ENCODE results near the gene UQCRC2. TPM values are rescaled to one million over a fixed set of nuclear protein-coding genes. Genes with fewer than 3 reads are reported as not detected.
"Not testable (repeated sequence)": the region's sequence is repeated elsewhere in the genome, so short reads cannot be mapped to it uniquely, and the experiment has no call there.

UQCRC2 gene
- total RNA-seq, 1 donor from 2014 or later, result 272 TPM

- H3K36me3 Mint-ChIP-seq (ENCODE audit: low read depth), result peaks cover 40% of the 10 kb centered on the region
- peaks cover 17% of the 10 kb centered on the region for H3K4me1 Mint-ChIP-seq (ENCODE audit: low read depth)
- no peak for DNase-seq (ENCODE audit: low spot score)
- H3K9me3 Mint-ChIP-seq, result no peaks in the 10 kb centered on the region
- no peak overlapping the region for H3K27ac Mint-ChIP-seq
- no peaks in the 10 kb centered on the region for H3K27me3 Mint-ChIP-seq (ENCODE audit: low read depth)
- intact Hi-C loops (cut with micrococcal nuclease), result no loop called here
- no peak overlapping the region for H3K4me3 Mint-ChIP-seq (ENCODE audit: low read depth)
These were observed 33.6 kb downstream of the UQCRC2 start for GRCh38 chr16:21986692-21987246.

- DNase-seq (ENCODE audit: low spot score), result no peak
- intact Hi-C loops (cut with micrococcal nuclease), result no loop called here
- Mint-ChIP-seq H3K36me3 (ENCODE audit: low read depth) (peaks cover 33% of the 10 kb centered on the region), H3K27me3 (ENCODE audit: low read depth) (no peaks in the 10 kb centered on the region), H3K4me1 (ENCODE audit: low read depth) (peaks cover 20% of the 10 kb centered on the region), H3K9me3 (no peaks in the 10 kb centered on the region), H3K27ac (no peak overlapping the region), H3K4me3 (ENCODE audit: low read depth) (no peak overlapping the region)
These were observed 34.3 kb downstream of the UQCRC2 start for GRCh38 chr16:21987498-21987897.

- intact Hi-C loops (cut with micrococcal nuclease), result no loop called here
- H3K4me1 Mint-ChIP-seq (ENCODE audit: low read depth), result peaks cover 25% of the 10 kb centered on the region
- H3K36me3 Mint-ChIP-seq (ENCODE audit: low read depth), result peaks cover 22% of the 10 kb centered on the region
- no peak for DNase-seq (ENCODE audit: low spot score)
- H3K9me3 Mint-ChIP-seq, result no peaks in the 10 kb centered on the region
- no peak overlapping the region for H3K4me3 Mint-ChIP-seq (ENCODE audit: low read depth)
- H3K27me3 Mint-ChIP-seq (ENCODE audit: low read depth), result peaks cover 2% of the 10 kb centered on the region
- H3K27ac Mint-ChIP-seq, result no peak overlapping the region
These were observed 36.0 kb downstream of the UQCRC2 start for GRCh38 chr16:21989133-21989532.

GRCh38 chr16:21989751-21990150, 36.6 kb downstream of the UQCRC2 start:
- DNase-seq (ENCODE audit: low spot score), result no peak
- intact Hi-C loops (cut with micrococcal nuclease), result no loop called here

DNA sequence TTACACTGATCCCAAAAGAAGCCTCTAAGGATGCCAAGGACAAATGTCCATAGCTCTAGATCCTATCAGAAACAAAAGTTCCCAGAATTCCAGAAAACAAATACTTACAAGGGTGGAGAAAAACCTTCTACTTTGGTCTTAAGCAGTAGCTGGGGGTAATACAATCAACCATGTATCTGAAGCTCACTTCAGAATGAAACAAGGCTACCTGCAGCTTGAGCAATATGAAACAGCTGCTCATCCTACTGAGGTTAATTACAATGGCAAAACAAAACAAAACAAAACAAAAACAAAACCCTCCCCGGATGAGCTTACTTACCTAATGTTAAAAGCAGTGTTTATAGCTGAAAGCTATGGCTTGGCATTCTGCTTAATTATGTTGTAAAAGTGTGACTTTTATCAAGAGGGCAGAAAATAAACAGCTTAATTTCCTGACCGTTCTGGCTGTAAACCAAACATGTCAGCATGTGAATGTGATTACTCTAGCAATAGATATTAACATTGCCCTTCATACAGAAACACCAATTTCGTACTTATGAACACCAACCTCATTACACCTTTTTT, 37.3 kb downstream of the UQCRC2 start:
- H3K36me3 Mint-ChIP-seq (ENCODE audit: low read depth), result peaks cover 11% of the 10 kb centered on the region
- peaks cover 26% of the 10 kb centered on the region for H3K4me1 Mint-ChIP-seq (ENCODE audit: low read depth)
- no peak overlapping the region for H3K27ac Mint-ChIP-seq
- no peak overlapping the region for H3K4me3 Mint-ChIP-seq (ENCODE audit: low read depth)
- DNase-seq (ENCODE audit: low spot score), result no peak
- intact Hi-C loops (cut with micrococcal nuclease), result no loop called here
- H3K9me3 Mint-ChIP-seq, result no peaks in the 10 kb centered on the region
- peaks cover 2% of the 10 kb centered on the region for H3K27me3 Mint-ChIP-seq (ENCODE audit: low read depth)

More at GRCh38 chr16:21989751-21990150, 36.6 kb downstream of the UQCRC2 start:
- Mint-ChIP-seq H3K27ac (no peak overlapping the region), H3K36me3 (ENCODE audit: low read depth) (peaks cover 16% of the 10 kb centered on the region), H3K4me3 (ENCODE audit: low read depth) (no peak overlapping the region), H3K9me3 (no peaks in the 10 kb centered on the region), H3K27me3 (ENCODE audit: low read depth) (peaks cover 2% of the 10 kb centered on the region), H3K4me1 (ENCODE audit: low read depth) (peaks cover 25% of the 10 kb centered on the region)

DNA sequence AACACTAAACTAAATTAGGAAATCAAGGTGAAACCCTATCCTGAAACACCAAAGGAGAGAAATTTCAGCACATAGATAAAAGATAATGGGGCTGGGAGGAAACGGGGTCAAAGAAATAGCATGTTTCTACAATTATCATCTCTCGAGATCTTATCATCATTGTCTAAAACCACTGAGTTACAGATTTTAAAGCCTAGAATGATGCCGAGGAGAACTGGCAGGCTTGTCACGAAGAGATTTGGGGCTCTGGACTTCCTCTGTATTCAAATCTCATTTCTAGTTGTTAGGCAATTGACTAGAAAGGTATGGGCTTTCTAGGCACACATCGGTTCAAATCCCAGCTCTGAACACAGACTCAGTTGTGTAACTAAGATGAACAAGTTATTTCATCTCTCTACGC, 38.5 kb downstream of the UQCRC2 start:
- DNase-seq (ENCODE audit: low spot score), result no peak
- peak overlapping the region; percentile 25 for H3K27ac Mint-ChIP-seq

GRCh38 chr16:21994856-21995465, 41.8 kb downstream of the UQCRC2 start:
- intact Hi-C loops (cut with micrococcal nuclease), result no loop called here
- DNase-seq (ENCODE audit: low spot score), result no peak
- Mint-ChIP-seq H3K9me3 (no peaks in the 10 kb centered on the region), H3K27me3 (ENCODE audit: low read depth) (peaks cover 2% of the 10 kb centered on the region), H3K4me1 (ENCODE audit: low read depth) (peaks cover 22% of the 10 kb centered on the region), H3K27ac (no peak overlapping the region), H3K4me3 (ENCODE audit: low read depth) (no peak overlapping the region), H3K36me3 (ENCODE audit: low read depth) (no peaks in the 10 kb centered on the region)

More for the DNA sequence above, 38.5 kb downstream of the UQCRC2 start:
- Mint-ChIP-seq H3K9me3 (no peaks in the 10 kb centered on the region), H3K36me3 (ENCODE audit: low read depth) (peaks cover 5% of the 10 kb centered on the region), H3K4me3 (ENCODE audit: low read depth) (no peak overlapping the region), H3K27me3 (ENCODE audit: low read depth) (peaks cover 2% of the 10 kb centered on the region), H3K4me1 (ENCODE audit: low read depth) (peaks cover 26% of the 10 kb centered on the region)
- intact Hi-C loops (cut with micrococcal nuclease), result no loop called here

GRCh38 chr16:21996923-21997696, 43.9 kb downstream of the UQCRC2 start:
- H3K27me3 Mint-ChIP-seq (ENCODE audit: low read depth), result peaks cover 2% of the 10 kb centered on the region
- H3K4me3 Mint-ChIP-seq (ENCODE audit: low read depth), result no peak overlapping the region
- no peak overlapping the region for H3K27ac Mint-ChIP-seq
- peaks cover 15% of the 10 kb centered on the region for H3K4me1 Mint-ChIP-seq (ENCODE audit: low read depth)
- intact Hi-C loops (cut with micrococcal nuclease), result no loop called here
- H3K36me3 Mint-ChIP-seq (ENCODE audit: low read depth), result no peaks in the 10 kb centered on the region
- H3K9me3 Mint-ChIP-seq, result no peaks in the 10 kb centered on the region
- no peak for DNase-seq (ENCODE audit: low spot score)

DNA sequence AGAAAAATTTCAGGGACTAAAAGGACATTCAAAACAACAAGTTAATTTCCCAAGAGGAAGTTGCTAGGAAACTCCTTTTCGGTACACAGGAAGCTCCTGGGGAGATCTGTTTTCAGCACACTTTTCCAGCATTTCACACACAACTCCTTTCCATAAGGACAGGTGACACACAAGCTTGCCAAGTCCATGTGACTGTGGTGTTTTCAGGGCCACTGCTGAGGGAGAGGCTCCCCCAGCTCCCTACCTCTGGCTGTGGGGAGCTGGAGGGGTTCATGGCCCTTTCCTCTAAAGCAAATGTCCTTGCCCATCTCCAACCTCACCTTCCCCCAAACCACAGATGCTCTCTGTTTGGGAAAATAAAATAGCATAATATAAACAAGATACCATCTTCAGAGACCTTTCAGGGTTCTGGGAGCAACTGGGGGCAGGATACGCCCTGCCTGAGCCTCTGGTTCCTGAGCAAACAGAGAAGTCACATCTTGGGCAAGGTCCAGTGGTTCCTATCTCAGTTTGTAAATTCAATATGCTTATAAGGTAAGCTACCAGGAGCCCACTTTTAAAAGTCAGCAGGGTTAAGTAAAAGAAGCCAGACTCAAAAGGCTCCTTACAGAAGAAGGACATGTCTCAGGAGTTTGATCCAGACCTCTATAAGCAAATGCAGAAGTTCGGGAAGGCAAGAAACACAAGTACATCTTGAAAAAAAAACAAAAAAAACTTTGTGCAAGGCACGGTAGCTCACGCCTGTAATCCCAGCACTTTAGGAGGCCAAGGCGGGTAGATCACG, 44.7 kb downstream of the UQCRC2 start:
- H3K27ac Mint-ChIP-seq, result no peak overlapping the region
- H3K4me3 Mint-ChIP-seq (ENCODE audit: low read depth), result no peak overlapping the region
- H3K36me3 Mint-ChIP-seq (ENCODE audit: low read depth), result no peaks in the 10 kb centered on the region

DNA sequence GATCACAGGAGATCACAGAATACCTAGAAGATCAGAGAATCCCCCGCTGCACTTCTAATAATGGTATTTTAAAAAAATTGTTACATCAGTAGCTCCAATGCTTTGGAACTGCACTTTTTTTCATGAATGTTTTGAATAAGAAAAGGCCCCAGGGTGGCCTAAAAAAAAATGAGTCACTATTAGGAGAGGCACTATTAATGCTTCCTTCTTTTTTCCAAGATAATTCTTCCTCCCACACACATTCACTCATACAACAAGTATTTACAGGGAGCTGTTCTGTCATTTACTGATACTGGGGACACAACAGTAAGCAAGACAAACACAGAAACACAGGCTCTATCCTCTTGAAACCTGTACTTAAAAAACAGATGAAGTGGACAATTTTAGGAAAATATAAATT, 48.4 kb downstream of the UQCRC2 start:
- Mint-ChIP-seq H3K4me1 (ENCODE audit: low read depth) (peaks cover 11% of the 10 kb centered on the region), H3K9me3 (no peaks in the 10 kb centered on the region), H3K27me3 (ENCODE audit: low read depth) (peaks cover 7% of the 10 kb centered on the region), H3K36me3 (ENCODE audit: low read depth) (no peaks in the 10 kb centered on the region), H3K27ac (no peak overlapping the region), H3K4me3 (ENCODE audit: low read depth) (no peak overlapping the region)
- intact Hi-C loops (cut with micrococcal nuclease), result loop anchor here (1.0 to 2.0 kb wide), 3 partner anchors 76 to 187 kb away; no protein-coding TSS in a partner anchor
- DNase-seq (ENCODE audit: low spot score), result no peak

More for the DNA sequence above, 44.7 kb downstream of the UQCRC2 start:
- Mint-ChIP-seq H3K9me3 (no peaks in the 10 kb centered on the region), H3K4me1 (ENCODE audit: low read depth) (peaks cover 10% of the 10 kb centered on the region), H3K27me3 (ENCODE audit: low read depth) (peaks cover 1% of the 10 kb centered on the region)
- intact Hi-C loops (cut with micrococcal nuclease), result no loop called here
- DNase-seq (ENCODE audit: low spot score), result no peak

DNA sequence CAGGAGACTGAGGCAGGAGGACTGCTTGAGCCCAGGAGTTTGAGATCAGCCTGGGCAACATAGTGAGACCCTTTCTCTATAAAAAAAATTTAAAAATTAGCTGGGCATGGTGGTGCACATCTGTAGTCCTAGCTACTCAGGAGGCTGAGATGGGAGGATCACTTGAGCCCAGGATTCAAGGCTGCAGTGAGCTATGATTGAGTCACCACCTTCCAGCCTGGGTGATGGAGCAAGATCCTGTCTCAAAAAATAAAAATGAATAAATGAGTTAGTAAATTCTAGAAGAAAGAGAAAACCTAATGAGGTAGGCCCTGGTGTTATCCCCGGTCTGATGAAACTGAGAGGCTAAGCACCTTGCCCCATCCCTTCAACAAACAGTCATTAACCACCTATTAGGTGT, 48.9 kb downstream of the UQCRC2 start:
- H3K27ac Mint-ChIP-seq; H3K9me3 Mint-ChIP-seq; H3K4me3 Mint-ChIP-seq (ENCODE audit: low read depth); H3K36me3 Mint-ChIP-seq (ENCODE audit: low read depth); intact Hi-C loops (cut with micrococcal nuclease); DNase-seq (ENCODE audit: low spot score): not testable (repeated sequence)
- Mint-ChIP-seq H3K27me3 (ENCODE audit: low read depth) (peaks cover 11% of the 10 kb centered on the region), H3K4me1 (ENCODE audit: low read depth) (peaks cover 15% of the 10 kb centered on the region)

DNA sequence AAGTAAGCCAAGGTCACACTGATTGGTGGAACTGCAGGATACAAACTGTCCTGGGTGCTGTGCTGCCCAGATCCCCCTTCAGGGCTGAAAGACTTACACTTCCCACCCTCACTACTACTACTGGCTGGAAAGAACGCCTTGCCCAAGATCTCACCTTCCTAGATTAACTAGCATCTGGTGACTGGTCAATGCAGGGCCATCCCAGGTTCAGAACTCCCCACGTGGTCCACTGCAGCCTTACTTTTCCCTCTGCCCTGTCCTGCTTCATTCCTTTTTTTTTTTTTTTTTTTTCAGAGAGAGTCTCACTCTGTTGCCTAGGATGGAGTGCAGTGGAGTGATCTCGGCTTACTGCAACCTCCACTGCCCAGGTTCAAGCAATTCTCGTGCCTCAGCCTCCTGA, 50.0 kb downstream of the UQCRC2 start:
- intact Hi-C loops (cut with micrococcal nuclease), result no loop called here
- peaks cover 14% of the 10 kb centered on the region for H3K27me3 Mint-ChIP-seq (ENCODE audit: low read depth)

More for the DNA sequence above, 50.0 kb downstream of the UQCRC2 start:
- Mint-ChIP-seq H3K4me3 (ENCODE audit: low read depth) (no peak overlapping the region), H3K9me3 (no peaks in the 10 kb centered on the region), H3K4me1 (ENCODE audit: low read depth) (peaks cover 21% of the 10 kb centered on the region), H3K36me3 (ENCODE audit: low read depth) (no peaks in the 10 kb centered on the region), H3K27ac (no peak overlapping the region)
- no peak for DNase-seq (ENCODE audit: low spot score)

Measured in activated T-helper 2 cell treated with anti-CD3 and anti-CD28 coated beads, Interferon-gamma antibody, Interleukin-2, Interleukin-4, amounts not matched to agents 10 μg/mL and 5 μg/mL and 100 μg/mL, durations not matched to agents 14 hours and 24 hours and 36 hours (primary cell).